Fibroblast of the aortic adventitia (primary cell): ENCODE measurements around the gene RMND1. TPM values are rescaled to one million over a fixed set of nuclear protein-coding genes. Genes with fewer than 3 reads are reported as not detected.
"Not testable (repeated sequence)": the region's sequence is repeated elsewhere in the genome, so short reads cannot be mapped to it uniquely, and the experiment has no call there.

ENCODE experiments used
- DNase-seq: peaks from one replicate; pipeline ENCODE4 v3.0.0-alpha.2; 2010; ENCODE audit warnings: low read depth
- H3K4me3 ChIP-seq: 2 replicates; pipeline ENCODE4 v1.5.1; 2011; ENCODE audit warnings: low read depth, mild to moderate bottlenecking, control low read depth, low read length, moderate library complexity
- total RNA-seq: library from RNA; depleted of rRNA; stranded (reverse); fragments of >200 nt; gene quantifications from 2 replicates; pipeline ENCODE4 v1.2.3, GENCODE V29; 2012; ENCODE audit warnings: low replicate concordance
- TF ChIP-seq, protein P1 (sequence below): IDR thresholded peaks from 2 replicates; pipeline ENCODE4 v1.5.1; 2011; ENCODE audit warnings: mild to moderate bottlenecking, low read length, control low read depth, inconsistent platforms; ENCODE audit not compliant: insufficient read depth

Gene RMND1
- total RNA-seq, 1 donor: 36.4 TPM

DNA sequence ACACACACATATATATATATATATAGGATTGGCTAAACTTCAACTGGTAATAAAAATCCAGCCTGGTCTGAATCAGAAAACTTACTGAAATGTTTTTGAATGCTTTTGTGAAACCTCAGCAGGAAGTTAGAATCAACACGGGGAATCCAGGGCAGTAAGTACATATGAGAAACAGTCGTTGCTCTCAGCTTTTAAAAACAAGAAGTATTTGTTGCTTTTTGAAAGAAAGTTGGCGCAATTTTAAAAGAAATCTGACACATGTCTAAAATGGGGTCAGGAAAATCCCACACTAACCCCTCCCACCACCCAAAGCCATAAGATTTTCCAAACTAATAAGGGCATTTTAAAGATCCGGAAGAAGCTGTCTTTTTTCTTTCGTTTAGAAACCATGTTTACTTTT is 30.4 kb upstream of the RMND1 start:
- peak; percentile 33 for DNase-seq
- no peak overlapping the region for H3K4me3 ChIP-seq
- TF ChIP-seq, protein P1, sequence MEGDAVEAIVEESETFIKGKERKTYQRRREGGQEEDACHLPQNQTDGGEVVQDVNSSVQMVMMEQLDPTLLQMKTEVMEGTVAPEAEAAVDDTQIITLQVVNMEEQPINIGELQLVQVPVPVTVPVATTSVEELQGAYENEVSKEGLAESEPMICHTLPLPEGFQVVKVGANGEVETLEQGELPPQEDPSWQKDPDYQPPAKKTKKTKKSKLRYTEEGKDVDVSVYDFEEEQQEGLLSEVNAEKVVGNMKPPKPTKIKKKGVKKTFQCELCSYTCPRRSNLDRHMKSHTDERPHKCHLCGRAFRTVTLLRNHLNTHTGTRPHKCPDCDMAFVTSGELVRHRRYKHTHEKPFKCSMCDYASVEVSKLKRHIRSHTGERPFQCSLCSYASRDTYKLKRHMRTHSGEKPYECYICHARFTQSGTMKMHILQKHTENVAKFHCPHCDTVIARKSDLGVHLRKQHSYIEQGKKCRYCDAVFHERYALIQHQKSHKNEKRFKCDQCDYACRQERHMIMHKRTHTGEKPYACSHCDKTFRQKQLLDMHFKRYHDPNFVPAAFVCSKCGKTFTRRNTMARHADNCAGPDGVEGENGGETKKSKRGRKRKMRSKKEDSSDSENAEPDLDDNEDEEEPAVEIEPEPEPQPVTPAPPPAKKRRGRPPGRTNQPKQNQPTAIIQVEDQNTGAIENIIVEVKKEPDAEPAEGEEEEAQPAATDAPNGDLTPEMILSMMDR: no peak

DNA sequence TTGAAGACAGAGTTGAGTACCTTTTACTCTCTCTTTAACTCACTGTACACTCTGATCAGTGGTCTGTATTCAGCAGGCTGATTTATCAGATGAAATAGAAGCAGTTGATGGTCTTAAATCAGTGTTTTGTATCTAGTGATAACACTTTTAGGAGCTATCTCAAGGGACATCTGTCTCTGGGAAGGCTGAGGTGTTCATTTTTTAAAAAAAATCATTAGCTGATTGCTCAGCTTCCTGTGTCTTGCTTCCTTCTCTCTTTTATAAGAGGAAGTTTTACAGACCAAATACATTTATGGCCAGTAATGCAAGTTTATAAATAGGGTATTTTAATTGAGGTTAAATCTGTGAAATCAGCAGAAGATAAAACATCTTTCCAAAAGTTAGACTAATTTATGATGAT is 29.9 kb upstream of the RMND1 start:
- DNase-seq: no peak
- TF ChIP-seq, protein P1: no peak
- no peak overlapping the region for H3K4me3 ChIP-seq

DNA sequence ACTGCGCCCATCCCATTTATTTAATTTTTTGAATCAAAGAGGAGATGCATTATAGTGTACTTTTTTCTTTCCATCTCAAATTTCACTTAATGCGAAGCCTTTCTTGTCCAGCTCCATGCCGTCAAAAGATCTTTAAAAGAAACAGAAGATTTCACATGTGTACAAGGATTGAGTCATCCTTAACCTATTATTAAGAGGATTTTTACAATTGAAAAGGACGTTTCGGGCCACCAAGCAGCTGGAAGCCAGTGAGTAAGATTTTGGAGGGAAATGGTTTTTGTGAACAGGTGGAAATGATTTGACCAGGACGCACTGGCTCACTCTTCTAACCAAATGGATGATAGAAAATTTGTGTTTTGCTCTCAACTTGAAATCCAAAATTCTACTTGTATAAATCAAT is 26.7 kb upstream of the RMND1 start:
- H3K4me3 ChIP-seq: no peak overlapping the region
- TF ChIP-seq, protein P1: no peak
- DNase-seq: no peak

DNA sequence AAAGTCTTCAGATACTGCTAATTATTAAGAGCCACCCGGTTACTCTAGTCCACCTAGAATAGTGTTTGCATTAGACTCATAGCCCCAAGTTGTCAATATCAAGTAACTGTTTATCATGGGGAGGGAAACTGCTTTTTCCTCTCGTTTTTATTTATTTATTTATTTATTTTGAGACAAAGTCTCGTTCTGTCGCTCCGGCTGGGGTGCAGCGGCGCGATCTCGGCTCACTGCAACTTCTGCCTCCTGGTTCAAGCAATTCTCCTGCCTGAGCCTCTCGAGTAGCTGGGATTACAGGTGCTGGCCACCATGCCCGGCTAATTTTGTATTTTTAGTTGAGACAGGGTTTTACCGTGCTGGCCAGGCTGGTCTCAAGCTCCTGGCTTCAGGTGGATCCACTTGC is 25.8 kb upstream of the RMND1 start:
- TF ChIP-seq, protein P1: no peak
- H3K4me3 ChIP-seq: no peak overlapping the region
- no peak for DNase-seq

DNA sequence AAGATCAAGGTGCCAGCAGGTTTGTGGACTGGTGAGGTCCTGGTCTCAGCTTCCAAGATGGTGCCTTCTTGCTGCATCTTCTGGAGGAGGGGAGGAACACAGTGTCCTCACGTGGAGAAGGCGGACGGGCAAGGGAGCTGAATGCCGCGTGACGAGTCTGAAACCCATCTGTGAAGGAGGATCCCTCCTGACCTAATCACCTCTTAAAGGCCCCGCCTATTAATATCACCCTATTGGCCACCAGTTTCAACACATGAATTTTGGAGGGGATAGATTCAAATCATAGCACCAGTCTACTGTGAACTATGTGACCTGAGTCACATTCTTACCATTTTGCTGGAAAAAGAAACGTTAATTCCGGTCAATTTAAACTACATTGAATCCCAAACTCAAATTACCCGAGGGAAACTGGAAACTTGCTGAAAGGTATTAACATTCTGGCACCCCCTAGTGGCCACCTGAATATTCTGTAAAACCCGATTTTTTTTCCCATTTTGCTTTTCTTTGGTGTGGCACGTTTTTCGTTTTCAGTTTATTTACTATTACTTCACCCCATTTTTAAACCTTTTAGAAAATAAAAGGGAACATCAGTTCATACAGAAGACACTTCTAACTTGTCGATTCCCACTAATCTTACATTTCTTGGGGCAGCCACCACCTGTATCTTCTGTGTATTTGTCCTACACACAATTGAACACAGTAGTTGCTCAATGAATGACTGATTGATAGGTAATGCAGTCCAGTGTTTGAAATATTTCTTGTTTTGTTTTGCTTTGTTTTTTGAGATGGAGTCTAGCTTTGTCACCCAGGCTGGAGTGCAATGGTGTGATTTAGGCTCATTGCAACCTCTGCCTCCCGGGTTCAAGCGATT is 24.0 kb upstream of the RMND1 start:
- H3K4me3 ChIP-seq: no peak overlapping the region
- DNase-seq: peak; percentile 79
- TF ChIP-seq, protein P1: peak; percentile 68

DNA sequence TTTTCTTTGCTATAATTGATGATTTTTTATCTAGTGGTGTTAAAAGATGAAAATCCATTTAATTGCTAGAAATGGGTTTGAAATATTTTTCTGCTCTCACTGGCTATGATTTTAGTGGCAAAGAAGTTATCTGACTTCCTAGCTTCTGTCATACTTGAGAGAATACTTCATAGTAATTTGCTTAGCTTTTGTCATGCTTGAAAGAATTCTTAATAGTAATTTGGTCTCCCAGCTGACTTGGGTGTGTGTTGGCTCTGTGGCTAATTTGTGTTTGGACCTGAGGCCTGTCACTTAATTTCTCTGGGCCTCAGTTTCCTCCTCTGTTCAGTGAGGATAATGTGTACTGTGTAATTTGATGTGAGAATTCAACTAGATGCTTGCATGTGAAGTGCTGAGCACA is 12.8 kb upstream of the RMND1 start:
- TF ChIP-seq, protein P1: no peak
- DNase-seq: no peak
- no peak overlapping the region for H3K4me3 ChIP-seq

DNA sequence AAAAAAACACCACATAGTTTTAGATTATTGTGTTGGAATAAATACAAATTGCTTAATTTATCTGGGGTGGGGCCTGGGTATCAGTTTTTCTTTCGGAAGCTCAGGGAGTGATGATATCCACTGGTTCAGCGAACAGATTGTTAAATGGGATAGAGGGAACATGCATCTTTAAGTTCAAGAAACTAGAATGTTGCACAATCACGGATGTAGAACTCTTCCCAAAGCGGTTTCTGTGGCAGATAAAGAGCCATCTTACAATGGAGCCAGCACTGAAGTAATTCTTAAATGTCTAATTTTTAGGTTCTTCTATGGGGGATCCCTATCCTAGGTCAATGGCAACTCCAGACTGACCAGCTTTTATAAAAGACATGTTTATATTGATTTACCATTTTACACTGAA is 9.7 kb upstream of the RMND1 start:
- no peak overlapping the region for H3K4me3 ChIP-seq
- TF ChIP-seq, protein P1: no peak
- DNase-seq: no peak

DNA sequence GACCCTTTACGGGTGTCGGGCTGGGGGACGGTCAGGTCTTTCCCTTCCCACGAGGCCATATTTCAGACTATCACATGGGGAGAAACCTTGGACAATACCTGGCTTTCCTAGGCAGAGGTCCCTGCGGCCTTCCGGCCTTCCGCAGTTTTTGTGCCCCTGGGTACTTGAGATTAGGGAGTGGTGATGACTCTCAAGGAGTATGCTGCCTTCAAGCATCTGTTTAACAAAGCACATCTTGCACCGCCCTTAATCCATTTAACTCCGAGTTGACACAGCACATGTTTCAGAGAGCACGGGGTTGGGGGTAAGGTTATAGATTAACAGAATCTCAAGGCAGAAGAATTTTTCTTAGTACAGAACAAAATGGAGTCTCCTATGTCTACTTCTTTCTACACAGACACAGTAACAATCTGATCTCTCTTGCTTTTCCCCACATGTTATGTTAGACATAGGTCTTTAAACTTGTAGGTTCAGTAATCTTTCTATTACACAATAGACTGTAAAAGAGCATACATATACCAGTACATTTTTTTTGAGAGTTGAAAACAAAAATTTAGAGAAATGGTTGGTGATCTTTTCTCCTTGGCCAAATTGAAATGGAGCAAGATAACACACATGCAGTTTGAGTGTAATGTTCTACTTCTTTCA is 3.9 kb upstream of the RMND1 start:
- not testable (repeated sequence) for H3K4me3 ChIP-seq, DNase-seq
